NT2/D1 (cell line): ENCODE results near the gene MEDAG.

ENCODE experiments used
- SUZ12 ChIP-seq: IDR thresholded peaks from 2 replicates; pipeline ENCODE4 v1.6.1; 2011; ENCODE audit not compliant: insufficient read length, insufficient read depth; ENCODE audit errors: extremely low read depth
- YY1 ChIP-seq: IDR thresholded peaks from 2 replicates; pipeline ENCODE4 v1.6.1; 2011; ENCODE audit not compliant: insufficient read length, insufficient read depth
- ZNF274 ChIP-seq: IDR thresholded peaks from 2 replicates; pipeline ENCODE4 v1.6.1; 2011; ENCODE audit warnings: mild to moderate bottlenecking, low read depth, low read length

- TF ChIP-seq ZNF274: no peak
- TF ChIP-seq YY1: no peak
- TF ChIP-seq SUZ12: no peak
These were observed 59.3 kb downstream of the MEDAG start for GRCh38 chr13:30965380-30965779.
